Measurements from ENCODE around the gene DLGAP1. TPM values are rescaled to one million over a fixed set of nuclear protein-coding genes. Genes with fewer than 3 reads are reported as not detected.
A peak's percentile ranks its signal among the peaks of the same experiment; 100 is the strongest.

DLGAP1 gene
- total RNA-seq, 1 experiment from 2014 or later: 23.0 TPM

- TF ChIP-seq ZNF416 (CRISPR knock-in tag; IDR thresholded peaks at IDR 0.05) (no peak), E2F1 (CRISPR knock-in tag; IDR thresholded peaks at IDR 0.05) (no peak), NFATC4 (CRISPR knock-in tag; IDR thresholded peaks at IDR 0.05) (no peak), TEAD1 (CRISPR knock-in tag; IDR thresholded peaks at IDR 0.05) (no peak), SP1 (CRISPR knock-in tag; conservative IDR thresholded peaks at IDR 0.05) (no peak), ATF3 (CRISPR knock-in tag; conservative IDR thresholded peaks at IDR 0.05) (no peak), ZNF423 (CRISPR knock-in tag; IDR thresholded peaks at IDR 0.05) (no peak), NR2C2 (CRISPR knock-in tag; IDR thresholded peaks at IDR 0.05) (no peak), HMGA2 (CRISPR knock-in tag; IDR thresholded peaks at IDR 0.05) (no peak), ZNF396 (CRISPR knock-in tag; IDR thresholded peaks at IDR 0.05; ENCODE audit: borderline replicate concordance) (no peak), CBFB (CRISPR knock-in tag; IDR thresholded peaks at IDR 0.05; ENCODE audit: low read depth) (no peak), RELA (CRISPR knock-in tag; IDR thresholded peaks at IDR 0.05; ENCODE audit: borderline replicate concordance) (no peak), ARID4B (CRISPR knock-in tag; IDR thresholded peaks at IDR 0.05; ENCODE audit: borderline replicate concordance) (no peak), FOXP4 (CRISPR knock-in tag; IDR thresholded peaks at IDR 0.05) (no peak), ZNF512 (CRISPR knock-in tag; IDR thresholded peaks at IDR 0.05; ENCODE audit: borderline replicate concordance) (no peak), ZNF425 (CRISPR knock-in tag; conservative IDR thresholded peaks at IDR 0.05) (no peak), ZNF138 (CRISPR knock-in tag; conservative IDR thresholded peaks at IDR 0.05) (no peak), NR1H2 (CRISPR knock-in tag; IDR thresholded peaks at IDR 0.05) (no peak), KAT7 (CRISPR knock-in tag; IDR thresholded peaks at IDR 0.05; ENCODE audit: borderline replicate concordance) (no peak)
- peaks cover 56% of the 10 kb centered on the region for H3K4me1 Mint-ChIP-seq
- H3K4me3 Mint-ChIP-seq: peak overlapping the region; percentile 8; the same call in 1 of the 2 replicates
- peaks cover 23% of the 10 kb centered on the region for H3K9me3 Mint-ChIP-seq
- no peaks in the 10 kb centered on the region for H3K27me3 Mint-ChIP-seq (ENCODE audit: low read depth)
- POLR2A ChIA-PET: no interaction called here
- CTCF ChIA-PET: no interaction called here
- peaks cover 24% of the 10 kb centered on the region for H3K36me3 Mint-ChIP-seq
- ATAC-seq (peak; percentile 24), DNase-seq (ENCODE audit: low spot score) (no peak)
- H3K27ac Mint-ChIP-seq: peak overlapping the region; percentile 74; the same call in 1 of the 2 replicates
Observed at GRCh38 chr18:4020026-4020425, 435.1 kb downstream of the DLGAP1 start.

Measured in WTC11 (cell line).